K562 (cell line): ENCODE data around the gene NDUFAF2. TPM values are rescaled to one million over a fixed set of nuclear protein-coding genes. Genes with fewer than 3 reads are reported as not detected.

ENCODE experiments used
- ATAC-seq: fragments of 200-7000 bp; cut with Tn5 transposase; 3 replicates; pipeline ENCODE4 v1.9.1; 2020; ENCODE audit warnings: moderate library complexity
- BruUV-seq: library from RNA; stranded (reverse); fragments of 400-500 nt; replicated peaks from 2 replicates; lab custom pipeline; 2021; lab: Mats Ljungman, UMichigan
- CTCF ChIA-PET: fragments of 300-600 bp; formaldehyde crosslinking; extraction: SDS; loops from one replicate; lab custom pipeline; 2021; ENCODE audit warnings: low intra/inter-chr PET ratio; lab: Yijun Ruan, JAX
- POLR2A ChIA-PET: fragments of 300-600, 350-650 bp; sonication (Branson Sonifier 250); formaldehyde crosslinking; extraction: SDS; loops from one replicate; lab custom pipeline; 2021; ENCODE audit warnings: antibody characterized with exemption, inconsistent platforms; lab: Yijun Ruan, JAX
- DNase-seq, 4 experiments: peaks; one replicate each; pipeline versions ENCODE4 v3.0.0 to v3.0.0-alpha.2; 2011 to 2018; ENCODE audit warnings: low spot score in 3 of 4, mixed read lengths in 3 of 4; ENCODE audit errors: extremely low read depth in 1 of 4
- FAIRE-seq: peaks from 2 replicates; lab custom pipeline; 2011; peaks lifted over from hg19 to GRCh38; lab: Jason Lieb, UNC
- H2AFZ ChIP-seq: 2 replicates; pipeline ENCODE4 v1.6.0; 2011; ENCODE audit warnings: low read depth, low read length, control low read depth, inconsistent platforms
- H3K27ac ChIP-seq: fragments of 200-600 bp; 3 replicates; pipeline ENCODE4 v1.8.0; 2011; ENCODE audit warnings: low read depth, mild to moderate bottlenecking, control low read depth, inconsistent platforms, low read length, moderate library complexity, mixed read lengths; ENCODE audit errors: extremely low read depth
- H3K27me3 ChIP-seq, 2 experiments: fragments of 300-600 bp in 1 of 2; 2 replicates in 1 of 2; 3 replicates in 1 of 2; pipeline versions ENCODE4 v1.6.0 to v1.8.0; 2011; ENCODE audit warnings: inconsistent platforms in 2 of 2, low read length in 2 of 2, mild to moderate bottlenecking in 1 of 2, mixed read lengths in 1 of 2, moderate library complexity in 1 of 2; ENCODE audit not compliant: control insufficient read depth in 2 of 2, insufficient read depth in 2 of 2
- H3K36me3 ChIP-seq: fragments of 300-600 bp; 3 replicates; pipeline ENCODE4 v1.8.0; 2011; ENCODE audit warnings: mild to moderate bottlenecking, low read length, inconsistent platforms; ENCODE audit not compliant: control insufficient read depth, insufficient read depth
- H3K4me1 ChIP-seq, 2 experiments: fragments of 200-600 bp in 1 of 2; replicated peaks in 1 of 2; 2 replicates in 1 of 2; 3 replicates in 1 of 2; pipeline versions ENCODE4 v1.5.1 to v1.8.0; 2011; ENCODE audit warnings: inconsistent platforms in 2 of 2, low read length in 2 of 2, mild to moderate bottlenecking in 1 of 2, mixed read lengths in 1 of 2, moderate library complexity in 1 of 2; ENCODE audit not compliant: control insufficient read depth in 2 of 2, insufficient read depth in 2 of 2
- H3K4me2 ChIP-seq: 2 replicates; pipeline ENCODE4 v1.6.1; 2011; ENCODE audit warnings: low read length, control low read depth, inconsistent platforms, mixed read lengths; ENCODE audit not compliant: insufficient read depth
- H3K4me3 ChIP-seq: fragments of 200-600 bp; sonication (generic), shearing (Covaris generic); 2 replicates; pipeline ENCODE4 v1.5.1; 2016; ENCODE audit warnings: control low read depth, inconsistent platforms
- H3K79me2 ChIP-seq: fragments of 200-600 bp; 3 replicates; pipeline ENCODE4 v1.8.0; 2011; ENCODE audit warnings: low read length, inconsistent platforms; ENCODE audit not compliant: control insufficient read depth, insufficient read depth
- H3K9ac ChIP-seq, 2 experiments: 2 replicates each; pipeline versions ENCODE4 v1.6.0 to v1.6.1; 2011; ENCODE audit warnings: low read depth in 2 of 2, low read length in 2 of 2, control low read depth in 1 of 2, inconsistent platforms in 1 of 2, mild to moderate bottlenecking in 1 of 2, mixed read lengths in 1 of 2; ENCODE audit not compliant: insufficient read depth in 1 of 2
- H3K9me1 ChIP-seq: one replicate; pipeline ENCODE4 v1.6.0; 2011; ENCODE audit warnings: inconsistent platforms, mild to moderate bottlenecking, low read length, moderate library complexity; ENCODE audit not compliant: control insufficient read depth, insufficient read depth
- H3K9me3 ChIP-seq: replicated peaks from 2 replicates; pipeline ENCODE4 v1.5.1; 2011; ENCODE audit warnings: low read depth, low read length, inconsistent platforms; ENCODE audit not compliant: control insufficient read depth, insufficient read depth
- H4K20me1 ChIP-seq: replicated peaks from 2 replicates; pipeline ENCODE4 v1.6.1; 2011; ENCODE audit warnings: low read length, inconsistent platforms, mixed read lengths; ENCODE audit not compliant: control insufficient read depth, insufficient read depth
- BCLAF1 ChIP-seq, 2 experiments: fragments of 450-650 bp in 1 of 2; IDR thresholded peaks; 2 replicates each; pipeline ENCODE4 v1.6.1; 2011 to 2017; ENCODE audit warnings: low read depth in 2 of 2, antibody characterized with exemption in 1 of 2, borderline replicate concordance in 1 of 2, low read length in 1 of 2, mild to moderate bottlenecking in 1 of 2, mixed read lengths in 1 of 2; ENCODE audit not compliant: control insufficient read depth in 1 of 2
- ELF1 ChIP-seq: fragments of 200-800 bp; sonication (Bioruptor generic); IDR thresholded peaks from 2 replicates; pipeline ENCODE4 v1.6.1; 2016; ENCODE audit warnings: missing genetic modification characterization, missing compliant biosample characterization
- GABPB2 ChIP-seq: fragments of 250-450 bp; sonication (Bioruptor Pico); conservative IDR thresholded peaks from 2 replicates; pipeline ENCODE4 v1.5.1; 2021; ENCODE audit warnings: mild to moderate bottlenecking
- ZBTB40 ChIP-seq, 2 experiments: fragments of 450-650 bp in 1 of 2; sonication (generic) in 1 of 2; formaldehyde crosslinking in 1 of 2; IDR thresholded peaks; 2 replicates each; pipeline versions ENCODE4 v1.7.1 to v1.9.0; 2016 to 2022; ENCODE audit warnings: inconsistent platforms in 1 of 2, mild to moderate bottlenecking in 1 of 2, missing genetic modification reagents in 1 of 2
- WGBS: fragments of 100-300 bp; shearing (Covaris generic); methylation state at CpG from one replicate; pipeline ENCODE4 v1.1.6; 2016; ENCODE audit warnings: low coverage, mixed read lengths; ENCODE audit not compliant: insufficient coverage; ENCODE audit errors: missing lambda C conversion rate; 5-methylcytosine and 5-hydroxymethylcytosine counted together
- in situ Hi-C: fragments of 300-500 bp; cut with MboI; formaldehyde crosslinking; loops from 4 replicates; pipeline ENCODE4 v1.15.0; 2018; ENCODE audit warnings: inconsistent platforms, mixed read lengths
- intact Hi-C: fragments of 100-400 bp; cut with micrococcal nuclease; formaldehyde crosslinking; loops from 2 replicates; pipeline ENCODE4 v1.14.2; 2022
- polyA plus RNA-seq, 8 experiments: library from polyadenylated mRNA; depleted of rRNA in 4 of 8; stranded (reverse) in 5 of 8; unstranded in 3 of 8; fragments of >200 nt; fragmentation: Nextera tagmentation in 2 of 8; fragmentation: Illumina TruSeq in 1 of 8; extraction: Ambion mirVana in 2 of 8; extraction: Trizol in 1 of 8; gene quantifications; 2 replicates each; pipeline versions ENCODE4 v1.2.1 to v1.2.3, GENCODE V29; 2011 to 2014; ENCODE audit warnings: inconsistent platforms in 1 of 8, missing spikeins in 1 of 8
- total RNA-seq, 7 experiments: library from RNA; depleted of rRNA in 6 of 7; stranded (reverse); fragments of >200 nt in 6 of 7; fragmentation: Illumina TruSeq in 2 of 7; extraction: Trizol in 2 of 7; gene quantifications; 2 replicates each; pipeline versions ENCODE4 v1.2.1 to v1.2.3, GENCODE V29; 2011 to 2021; ENCODE audit warnings: low replicate concordance in 1 of 7

NDUFAF2 gene
- total and polyA plus RNA-seq, 9 of the 15 experiments (the other 6 are each of a cell fraction or from before 2014, with no cell fraction given), result 56.0 to 155 (median 95.9) TPM

DNA sequence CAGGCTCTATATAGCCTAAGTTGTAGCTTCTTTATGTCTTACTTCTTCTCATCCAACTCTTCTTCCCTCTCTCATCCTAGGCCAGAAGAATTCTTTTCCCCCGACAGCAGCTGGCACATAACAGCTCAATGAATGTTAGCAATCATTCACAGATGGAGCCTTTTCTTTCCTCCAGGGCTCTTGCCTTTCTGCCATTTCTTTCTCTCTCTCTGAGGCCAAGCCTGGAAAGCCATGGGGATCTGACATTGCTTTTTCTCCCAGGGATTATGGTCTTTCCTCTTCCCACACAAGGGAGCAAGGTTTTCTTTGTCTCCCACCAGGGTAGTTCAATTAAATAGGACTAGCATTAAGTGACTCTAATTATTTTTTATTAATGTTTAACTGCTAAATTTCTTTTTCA is 196.8 kb downstream of the NDUFAF2 start:
- TF ChIP-seq ELF1 (tag) (no peak), BCLAF1 (IDR thresholded peaks at IDR 0.05; ENCODE audit: borderline replicate concordance in 1 of 2, control insufficient read depth in 1 of 2, low read depth in 2 of 2, low read length in 1 of 2) (no peak), ZBTB40 (IDR thresholded peaks at IDR 0.05) (no peak), ZBTB40 (CRISPR knock-in tag; IDR thresholded peaks at IDR 0.05) (no peak), GABPB2 (no peak)
- Histone ChIP-seq H3K79me2 (no peaks in the 10 kb centered on the region), H3K9me3 (no peaks in the 10 kb centered on the region), H3K9ac (no peak overlapping the region), H3K27me3 (no peaks in the 10 kb centered on the region), H3K4me3 (no peak overlapping the region), H3K4me2 (no peak overlapping the region), H3K4me1 (no peaks in the 10 kb centered on the region; a peak in 1 of 5 replicates), H2AFZ (no peak overlapping the region), H3K27ac (no peak overlapping the region), H4K20me1 (no peaks in the 10 kb centered on the region), H3K9me1 (no peaks in the 10 kb centered on the region), H3K36me3 (no peaks in the 10 kb centered on the region)
- 50% methylated on average over 1 of the region's 1 CpG for WGBS
- CTCF ChIA-PET, result no interaction called here
- DNase-seq, result no peak
- no peak for FAIRE-seq
- BruUV-seq, result no TSS peak
- POLR2A ChIA-PET, result no interaction called here
- in situ Hi-C loops (no loop called here), intact Hi-C loops (no loop called here)
- no peak for ATAC-seq
